NCI-H1092 treated with DMSO at 0.1 percent for 48 hours (cell line): ENCODE results near the gene ASB3.
"Not testable (repeated sequence)": the region's sequence is repeated elsewhere in the genome, so short reads cannot be mapped to it uniquely, and the experiment has no call there.

Source experiments
- DNase-seq: peaks from one replicate; lab custom pipeline; 2025; lab: John Stamatoyannopoulos, UW

Gene ASB3, protein sequence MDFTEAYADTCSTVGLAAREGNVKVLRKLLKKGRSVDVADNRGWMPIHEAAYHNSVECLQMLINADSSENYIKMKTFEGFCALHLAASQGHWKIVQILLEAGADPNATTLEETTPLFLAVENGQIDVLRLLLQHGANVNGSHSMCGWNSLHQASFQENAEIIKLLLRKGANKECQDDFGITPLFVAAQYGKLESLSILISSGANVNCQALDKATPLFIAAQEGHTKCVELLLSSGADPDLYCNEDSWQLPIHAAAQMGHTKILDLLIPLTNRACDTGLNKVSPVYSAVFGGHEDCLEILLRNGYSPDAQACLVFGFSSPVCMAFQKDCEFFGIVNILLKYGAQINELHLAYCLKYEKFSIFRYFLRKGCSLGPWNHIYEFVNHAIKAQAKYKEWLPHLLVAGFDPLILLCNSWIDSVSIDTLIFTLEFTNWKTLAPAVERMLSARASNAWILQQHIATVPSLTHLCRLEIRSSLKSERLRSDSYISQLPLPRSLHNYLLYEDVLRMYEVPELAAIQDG

DNA sequence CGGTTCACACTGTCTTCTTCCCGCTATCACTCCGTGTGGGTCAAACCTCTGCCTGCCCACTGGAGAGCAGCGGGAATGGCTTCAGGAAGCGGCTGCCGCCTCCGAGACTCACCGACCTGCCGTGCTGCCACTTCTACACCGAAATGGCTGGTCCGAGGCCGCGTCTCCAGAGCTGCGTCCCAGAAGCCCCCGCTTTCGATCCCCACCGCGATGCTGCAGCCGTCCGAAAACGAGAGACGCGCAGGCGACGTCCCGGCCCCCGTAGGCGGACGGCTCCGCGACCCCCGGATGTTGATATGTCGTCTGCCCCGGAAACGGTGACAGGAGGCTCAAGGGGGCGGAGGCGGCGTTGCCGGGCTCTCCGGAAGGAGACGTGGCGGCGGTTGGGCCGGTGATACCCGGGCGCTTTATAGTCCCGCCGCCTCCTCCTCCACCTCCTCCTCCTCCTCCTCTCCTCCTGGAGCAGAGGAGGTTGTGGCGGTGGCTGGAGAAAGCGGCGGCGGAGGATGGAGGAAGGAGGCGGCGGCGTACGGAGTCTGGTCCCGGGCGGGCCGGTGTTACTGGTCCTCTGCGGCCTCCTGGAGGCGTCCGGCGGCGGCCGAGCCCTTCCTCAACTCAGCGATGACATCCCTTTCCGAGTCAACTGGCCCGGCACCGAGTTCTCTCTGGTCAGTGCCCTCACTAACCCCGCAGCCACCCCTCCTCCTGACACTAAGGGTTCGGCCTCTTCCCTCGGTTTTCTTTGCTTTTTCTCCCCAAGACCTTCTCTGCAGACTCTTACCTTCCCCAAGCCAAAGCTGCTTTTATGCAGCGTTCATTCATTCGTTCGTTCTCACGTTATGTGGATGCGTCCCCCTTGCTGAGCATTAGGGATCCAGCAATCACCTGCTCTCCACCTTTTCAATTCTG is at the start of gene ASB3, which contains the start of gene ERLEC1:
ASB3 (minus strand) TSS at position 249 of the 909 bp plus-strand sequence. CDS start 21,381 bp downstream, outside the sequence.
ERLEC1 (plus strand) TSS at position 340 of the 909 bp plus-strand sequence; CDS start at position 507, 167 bp downstream.
- DNase-seq: peak; percentile 76

DNA sequence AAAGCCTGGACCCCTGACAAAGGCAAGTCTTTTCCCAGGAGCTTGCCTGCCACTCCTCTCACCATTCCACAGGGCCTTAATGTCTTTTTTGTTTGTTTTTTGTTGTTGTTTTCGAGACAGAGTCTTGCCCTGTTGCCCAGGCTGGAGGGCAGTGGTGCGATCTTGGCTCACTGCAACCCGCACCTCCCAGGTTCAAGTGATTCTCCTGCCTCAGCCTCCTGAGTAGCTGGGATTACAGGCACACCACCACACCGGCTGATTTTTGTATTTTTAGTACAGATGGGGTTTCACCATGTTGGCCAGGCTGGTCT is 43.2 kb upstream of the ASB3 start:
- DNase-seq: not testable (repeated sequence)

DNA sequence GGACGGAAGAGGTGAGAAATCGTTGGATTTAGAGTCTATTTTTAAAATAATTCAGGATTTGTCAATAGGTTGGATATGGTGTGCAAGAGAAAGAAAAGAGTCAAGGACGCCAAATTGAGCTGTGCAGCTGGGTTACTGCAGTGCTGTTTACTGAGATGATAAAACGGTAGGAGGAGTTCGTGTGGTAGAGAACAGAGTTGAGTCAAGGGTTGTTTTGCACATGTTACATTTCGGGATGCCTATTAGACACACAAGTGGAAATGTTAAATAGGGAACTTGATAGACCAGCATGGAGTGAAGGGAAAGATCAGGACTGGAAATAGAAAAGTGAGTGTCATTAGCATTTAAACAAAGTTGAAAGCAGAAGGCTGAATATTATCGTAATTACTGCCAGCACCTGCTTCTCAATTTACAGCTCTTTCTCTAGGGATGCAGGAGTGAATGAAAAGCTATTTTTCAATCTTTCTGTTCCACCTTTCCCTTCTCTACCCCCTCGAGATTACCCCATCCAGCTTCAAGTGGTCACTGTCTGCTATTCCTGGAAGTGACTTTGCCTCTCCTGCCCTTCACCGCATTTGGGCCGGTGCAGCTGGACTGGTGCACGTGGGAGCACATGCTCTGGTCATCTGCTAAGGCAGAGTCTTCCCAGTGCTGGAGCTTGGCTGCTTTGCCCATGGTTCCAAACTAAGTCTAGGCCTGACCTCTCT is 42.7 kb upstream of the ASB3 start:
- DNase-seq: peak; percentile 0

DNA sequence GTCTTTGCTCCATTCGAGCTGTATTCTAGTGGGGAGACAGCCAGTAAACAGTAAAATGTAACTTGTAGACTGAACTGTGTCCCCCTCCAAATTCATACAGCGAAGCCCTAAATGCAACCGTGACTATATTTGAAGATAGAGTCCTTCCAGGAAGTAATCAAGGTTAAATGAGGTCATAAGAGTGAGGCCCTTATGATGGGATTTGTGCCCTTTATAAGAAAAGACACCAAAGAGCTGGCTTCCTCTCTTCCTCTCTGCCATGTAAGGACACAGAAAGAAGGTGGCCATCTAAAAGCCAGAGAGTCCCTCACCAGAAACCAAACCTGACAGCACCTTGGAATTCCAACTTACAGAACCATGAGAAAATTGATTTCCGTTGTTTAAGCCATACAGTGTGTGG is 41.6 kb upstream of the ASB3 start:
- DNase-seq: no peak

DNA sequence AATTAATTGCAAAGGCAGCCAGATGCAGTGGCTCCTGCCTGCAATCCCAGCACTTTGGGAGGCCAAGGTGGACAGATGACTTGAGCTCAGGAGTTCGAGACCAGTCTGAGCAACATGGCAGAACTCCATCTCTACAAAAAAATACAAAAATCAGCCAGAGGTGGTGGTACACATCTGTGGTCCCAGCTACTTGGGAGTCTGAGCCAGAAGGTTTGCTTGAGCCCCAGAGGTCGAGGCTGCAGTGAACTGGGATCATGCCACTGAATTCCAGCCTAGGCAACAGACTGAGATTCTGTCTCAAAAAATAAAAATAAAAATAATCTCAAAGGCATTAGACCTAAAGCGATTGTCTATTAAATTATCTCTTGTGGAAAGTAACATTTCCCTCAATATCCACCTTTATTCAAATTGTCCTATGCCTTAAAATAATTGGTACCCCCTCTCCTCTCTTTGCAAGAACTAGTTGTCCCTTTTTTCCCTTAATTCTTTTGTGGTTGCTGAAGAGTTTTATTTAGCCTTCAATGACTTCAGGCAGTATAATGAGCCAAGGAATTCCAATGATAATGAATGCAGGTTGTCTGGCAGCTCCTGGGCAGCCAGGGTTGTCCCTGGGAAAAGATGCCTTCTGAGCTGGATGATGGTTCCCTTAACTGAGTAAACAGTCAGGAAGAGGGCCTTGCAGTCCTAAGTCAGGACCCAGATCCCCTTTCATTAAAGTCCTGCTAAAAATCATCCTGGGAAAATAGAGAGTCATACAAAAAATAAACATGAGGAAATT is 40.8 kb upstream of the ASB3 start:
- DNase-seq: no peak

DNA sequence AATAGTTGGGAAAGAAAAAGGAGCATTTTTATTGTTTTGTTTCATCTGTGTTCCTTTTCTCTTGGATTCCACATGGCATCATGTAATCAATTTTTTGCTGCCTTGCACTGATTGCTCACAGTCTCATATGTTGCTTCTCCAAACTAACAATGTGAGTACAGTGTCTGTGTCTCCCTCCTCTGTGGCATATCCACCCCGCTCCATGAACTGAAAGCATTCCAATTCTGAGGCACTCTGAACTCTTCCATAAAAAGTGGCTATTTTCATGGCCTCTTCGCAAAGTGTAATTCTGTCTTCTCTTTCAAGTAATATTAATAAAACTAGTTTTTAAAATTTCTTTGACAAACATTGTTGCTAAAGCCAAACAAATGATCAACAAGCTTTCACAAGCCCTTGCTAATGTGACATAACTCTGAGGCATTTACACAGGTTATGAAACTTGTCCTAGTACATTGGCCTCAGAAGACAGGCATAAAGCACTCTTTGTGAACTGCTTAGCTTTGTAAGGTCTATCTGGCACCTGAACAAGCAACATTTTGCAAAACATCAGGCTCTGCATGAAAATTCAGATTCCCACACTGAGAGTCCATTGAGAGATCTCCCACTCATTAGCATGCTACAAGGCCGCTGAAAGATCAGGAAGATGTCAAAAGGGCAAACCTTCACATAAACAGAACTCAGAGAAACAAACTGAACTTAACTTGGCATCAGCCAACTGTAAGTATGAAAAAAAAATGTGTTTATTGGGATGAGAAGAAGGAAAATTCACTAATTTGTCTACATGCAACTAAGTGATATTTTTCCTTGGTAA is 40.0 kb upstream of the ASB3 start:
- no peak for DNase-seq

DNA sequence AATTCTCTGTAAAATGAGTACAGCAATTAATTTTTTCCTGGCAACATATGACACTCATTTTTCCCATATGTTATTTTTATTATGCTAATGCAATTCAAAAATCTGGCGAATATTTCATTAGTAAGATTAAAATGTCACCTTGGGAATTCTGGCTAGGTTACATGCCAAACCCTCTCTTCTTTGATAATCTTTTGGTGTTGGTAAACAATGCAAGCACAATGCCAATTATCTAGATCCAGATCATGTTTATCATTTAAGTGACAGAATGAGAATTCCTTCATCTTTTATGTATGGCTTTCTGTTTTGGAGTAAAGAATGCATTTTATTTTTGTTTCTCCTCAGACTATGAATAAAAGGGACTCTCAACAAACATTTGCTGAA is 39.3 kb upstream of the ASB3 start:
- no peak for DNase-seq

DNA sequence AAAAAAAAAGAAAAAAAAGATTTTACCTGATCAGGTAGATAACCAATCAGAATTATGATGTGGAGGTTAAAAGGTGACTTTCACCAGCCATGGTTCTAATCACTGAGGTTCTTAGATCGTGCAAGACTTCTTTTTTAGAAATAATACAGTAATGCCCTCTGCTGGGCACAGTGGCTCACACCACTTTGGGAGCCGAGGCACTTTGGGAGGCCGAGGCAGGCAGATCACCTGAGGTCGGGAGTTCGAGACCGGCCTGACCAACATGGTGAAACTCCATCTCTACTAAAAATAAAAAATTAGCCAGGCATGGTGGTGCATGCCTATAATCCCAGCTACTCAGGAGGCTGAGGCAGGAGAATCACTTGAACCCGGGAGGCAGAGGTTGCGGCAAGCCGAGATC is 36.9 kb upstream of the ASB3 start:
- not testable (repeated sequence) for DNase-seq

DNA sequence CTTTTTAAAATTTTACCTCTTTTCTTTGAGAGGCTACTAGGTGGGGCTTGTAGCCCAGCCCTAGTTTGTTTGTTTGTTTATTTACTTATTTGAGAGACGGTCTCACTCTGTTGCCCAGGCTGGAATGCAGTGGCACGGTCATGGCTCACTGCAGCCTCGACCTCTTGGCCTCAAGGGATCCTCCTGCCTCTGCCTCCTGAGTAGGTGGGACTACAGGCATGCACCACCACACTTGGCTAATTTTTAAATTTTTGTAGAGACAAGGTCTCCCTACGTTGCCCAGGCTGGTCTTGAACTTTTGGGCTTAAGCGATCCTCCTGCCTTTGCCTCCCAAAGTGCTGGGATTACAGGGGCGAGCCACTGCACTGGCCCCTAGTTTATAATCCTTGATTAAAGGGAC is 35.1 kb upstream of the ASB3 start:
- DNase-seq: no peak

DNA sequence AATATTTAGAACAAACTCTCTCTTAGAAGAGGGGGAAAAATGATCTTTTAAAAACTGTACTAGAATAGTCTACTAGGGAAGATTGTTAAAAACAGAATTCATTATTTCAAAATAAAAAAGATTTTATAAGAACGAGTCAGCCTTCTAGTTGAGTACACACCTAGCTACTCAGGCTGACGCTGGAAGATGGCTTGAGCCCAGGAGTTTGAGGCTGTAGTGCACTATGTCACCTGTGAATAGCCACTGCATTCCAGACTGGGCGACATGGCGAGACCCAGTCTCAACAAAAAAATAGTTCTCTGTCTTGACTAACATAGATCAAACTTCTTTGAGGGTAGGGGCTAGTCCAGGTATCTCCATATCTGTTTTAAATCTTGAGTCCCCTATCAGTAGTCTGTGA is 34.0 kb upstream of the ASB3 start:
- DNase-seq: no peak

DNA sequence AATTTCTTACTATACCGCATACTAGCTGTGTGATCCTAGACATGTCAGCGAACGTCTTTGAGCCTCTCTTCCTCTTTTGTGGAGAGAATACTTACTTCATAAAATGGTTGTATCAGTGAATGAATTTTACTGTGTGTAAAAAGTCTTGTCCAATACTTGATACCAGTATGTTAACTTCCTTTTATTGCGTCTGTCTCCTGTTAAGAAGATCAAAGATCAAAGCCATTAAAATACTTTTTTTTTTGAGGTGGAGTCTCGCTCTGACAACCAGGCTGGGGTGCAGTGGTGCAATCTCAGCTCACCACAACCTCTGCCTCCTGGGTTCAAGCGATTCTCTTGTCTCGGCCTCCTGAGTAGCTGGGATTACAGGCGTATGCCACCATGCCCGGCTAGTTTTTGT is 33.3 kb upstream of the ASB3 start:
- no peak for DNase-seq

DNA sequence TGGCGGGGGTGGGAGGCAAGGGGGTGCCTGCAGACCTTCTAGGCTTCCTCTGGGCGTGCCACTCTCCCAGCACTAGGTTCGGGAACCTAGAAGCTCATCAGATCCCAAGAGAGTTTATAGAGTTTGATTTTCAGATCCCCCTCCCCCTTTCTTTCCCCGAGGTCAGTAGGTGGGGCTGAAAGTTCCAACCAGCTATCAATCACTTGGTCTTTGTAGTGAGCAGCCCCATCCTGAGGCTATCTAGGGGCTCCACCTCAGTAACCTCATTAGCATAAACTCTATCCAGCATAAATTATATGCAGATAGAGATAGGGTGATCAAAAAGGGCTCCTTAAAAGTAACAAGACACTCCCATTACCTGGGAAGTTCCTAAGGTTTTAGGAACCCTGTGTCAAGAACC is 32.9 kb upstream of the ASB3 start:
- no peak for DNase-seq

DNA sequence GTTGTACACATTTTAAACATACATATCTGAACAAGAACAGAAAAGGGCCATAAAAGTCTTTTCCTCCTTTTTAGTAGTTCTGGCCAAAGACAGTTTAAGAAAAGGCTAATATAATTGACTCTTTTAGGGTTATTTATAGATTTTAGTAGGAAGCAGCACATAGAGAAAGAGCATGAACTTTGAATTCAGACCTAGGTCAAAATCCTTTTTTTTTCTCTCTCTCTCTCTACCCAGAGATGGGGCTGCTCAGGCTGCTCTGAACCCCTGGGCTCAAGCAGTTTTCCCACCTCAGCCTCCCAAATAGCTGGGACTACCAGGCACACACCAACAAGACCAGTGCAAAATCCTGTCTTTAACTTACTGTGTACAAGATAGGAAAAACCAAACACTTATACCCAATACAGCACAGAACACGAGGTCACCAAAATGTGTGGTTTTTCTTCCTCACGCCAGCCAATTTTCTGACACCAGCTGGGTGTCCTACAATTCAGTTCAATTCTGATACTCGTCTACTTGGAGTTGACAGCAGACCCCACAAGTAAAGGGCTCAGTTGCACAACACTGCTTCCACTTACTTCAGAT is 32.2 kb upstream of the ASB3 start:
- DNase-seq: no peak

DNA sequence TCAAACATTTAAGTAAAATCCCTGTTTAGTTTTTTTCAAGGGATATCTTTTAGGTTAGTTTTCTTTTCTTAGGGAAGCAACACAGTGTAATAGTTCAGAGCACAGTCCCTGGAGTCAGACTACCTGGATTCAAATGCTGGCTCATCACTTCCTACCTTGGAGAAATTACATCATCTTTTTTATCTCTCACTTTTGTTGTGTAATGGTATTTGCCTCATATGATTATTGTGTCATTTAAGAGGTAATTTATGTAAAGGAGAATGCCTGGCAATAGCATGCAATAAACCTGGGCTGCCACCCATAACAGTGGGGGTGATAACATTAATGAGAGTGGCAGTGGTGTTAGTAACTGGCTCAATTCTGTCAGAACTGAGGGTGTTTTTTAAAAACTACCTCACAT is 26.4 kb upstream of the ASB3 start:
- DNase-seq: no peak

DNA sequence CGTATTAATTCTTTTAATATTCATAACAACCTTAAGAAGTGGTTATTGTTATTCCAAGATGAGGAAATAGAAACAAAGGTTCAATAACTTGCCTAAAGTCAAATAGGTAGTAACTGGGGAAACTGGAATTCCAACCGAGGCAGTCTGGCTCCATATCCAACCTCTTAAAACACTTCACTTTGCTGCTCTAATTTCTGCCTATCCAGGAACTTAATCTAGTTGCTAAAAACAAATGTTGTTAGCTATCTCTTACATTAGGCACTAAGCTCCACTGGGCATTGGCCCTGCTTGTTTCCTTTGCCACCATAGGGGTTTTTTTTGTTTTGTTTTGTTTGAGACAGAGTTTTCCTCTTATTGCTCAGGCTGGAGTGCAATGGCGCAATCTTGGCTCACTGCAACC is 24.8 kb upstream of the ASB3 start:
- no peak for DNase-seq

DNA sequence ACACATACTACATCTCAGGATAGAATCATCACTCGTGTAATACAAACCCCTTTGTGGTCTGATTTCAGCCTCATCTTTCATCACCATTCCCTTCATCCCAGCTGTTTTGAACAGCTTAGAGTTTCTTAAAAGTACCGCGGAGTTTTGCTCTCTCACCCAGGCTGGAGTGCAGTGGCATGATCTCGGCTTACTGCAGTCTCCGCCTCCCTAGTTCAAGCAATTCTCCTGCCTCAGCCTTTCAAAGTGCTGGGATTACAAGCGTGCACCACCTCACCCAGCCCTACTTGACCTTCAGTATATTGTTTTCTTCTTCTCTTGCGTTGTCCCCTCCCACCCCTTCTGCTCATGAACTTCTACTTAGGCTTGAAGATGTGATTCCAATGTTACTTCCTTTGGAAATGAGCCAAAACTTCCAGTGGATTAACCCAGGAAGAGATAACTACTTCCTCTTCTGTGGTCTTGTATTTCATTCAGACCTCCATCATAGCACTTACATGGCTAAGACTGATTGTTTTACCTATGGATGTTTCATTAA is 15.9 kb upstream of the ASB3 start:
- DNase-seq: no peak

DNA sequence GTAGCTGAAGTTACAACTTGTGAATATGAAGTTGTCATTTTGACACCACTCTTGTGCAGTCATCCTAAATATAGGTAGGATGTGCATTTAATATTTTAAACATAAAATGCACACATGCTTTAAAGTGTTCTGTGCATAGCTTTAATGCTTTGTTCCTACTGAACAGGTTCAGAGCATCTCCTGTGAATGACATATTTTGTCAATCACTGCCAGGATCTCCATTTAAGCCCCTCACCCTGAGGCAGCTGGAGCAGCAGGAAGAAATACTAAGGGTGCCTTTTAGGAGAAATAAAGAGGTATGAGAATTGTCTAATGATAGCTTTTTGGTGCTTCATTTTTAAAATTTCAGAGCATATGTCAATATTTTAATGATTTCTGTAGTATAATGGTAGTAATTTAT is 14.8 kb upstream of the ASB3 start:
- DNase-seq: no peak

DNA sequence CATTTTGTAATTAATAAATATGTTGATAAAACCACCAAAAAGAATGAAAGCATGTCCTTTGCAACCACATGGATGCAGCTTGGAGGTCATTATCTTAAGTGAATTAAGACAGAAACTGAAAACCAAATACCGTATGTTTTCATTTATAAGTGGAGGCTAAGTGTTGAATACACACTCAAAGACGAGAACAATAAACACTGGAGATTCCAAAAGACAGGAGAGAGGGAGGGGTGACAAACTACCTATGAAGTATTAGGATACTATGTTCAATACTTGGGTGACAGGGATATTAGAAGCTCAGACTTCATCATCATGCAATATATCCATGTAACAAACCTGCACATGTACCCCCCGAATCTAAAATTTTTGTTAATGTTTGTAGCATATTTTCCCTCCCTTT is 7.1 kb upstream of the ASB3 start:
- no peak for DNase-seq

DNA sequence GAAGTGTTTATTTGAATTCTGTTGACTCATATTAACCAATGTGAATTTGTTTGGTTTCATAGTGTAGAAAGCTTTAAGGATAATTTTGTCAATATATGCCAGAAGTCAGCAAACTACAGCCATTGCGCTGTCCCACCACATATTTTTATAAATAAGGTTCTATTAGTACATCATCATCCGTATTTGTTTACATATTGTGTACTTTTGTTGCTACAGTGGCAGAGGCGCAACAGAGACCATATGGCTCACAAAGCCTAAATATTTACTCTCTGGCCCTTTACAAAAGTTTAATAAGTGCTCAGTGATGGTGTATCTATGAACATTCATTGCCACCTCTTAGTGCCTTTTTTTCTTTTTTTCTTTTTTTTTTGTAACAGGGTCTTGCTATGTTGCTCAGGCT is 6.5 kb upstream of the ASB3 start:
- no peak for DNase-seq
